GM13977 (cell line): ENCODE results near the gene FRAS1.

Experiments
- DNase-seq: peaks from one replicate; pipeline ENCODE4 v3.0.0; 2012; ENCODE audit warnings: low spot score
- CTCF ChIP-seq: IDR thresholded peaks from 2 replicates; pipeline ENCODE4 v1.5.1; 2012; ENCODE audit warnings: mild to moderate bottlenecking, control low read depth; ENCODE audit not compliant: insufficient read depth; ENCODE audit errors: extremely low read depth, missing control alignments
- in situ Hi-C: fragments of 300-500 bp; cut with MboI; formaldehyde crosslinking; loops from one replicate; pipeline ENCODE4 v1.12.0; 2022; ENCODE audit warnings: low sequenced_read_pairs, low pct_unique_long_range_greater_than_20kb, mixed read lengths, inconsistent platforms; ENCODE audit not compliant: unreplicated experiment

The FRAS1 gene

GRCh38 chr4:78519962-78520361, 462.8 kb downstream of the FRAS1 start:
- no peak for TF ChIP-seq CTCF
- DNase-seq, result no peak
- in situ Hi-C loops, result no loop called here

GRCh38 chr4:78520808-78521226, 463.7 kb downstream of the FRAS1 start:
- DNase-seq, result no peak
- in situ Hi-C loops, result no loop called here
- TF ChIP-seq CTCF, result no peak

GRCh38 chr4:78524009-78524408, 466.9 kb downstream of the FRAS1 start:
- in situ Hi-C loops, result no loop called here
- no peak for TF ChIP-seq CTCF
- DNase-seq, result no peak

GRCh38 chr4:78525559-78525958, 468.4 kb downstream of the FRAS1 start:
- no peak for DNase-seq
- no peak for TF ChIP-seq CTCF
- in situ Hi-C loops, result no loop called here

GRCh38 chr4:78527103-78527502, 470.0 kb downstream of the FRAS1 start:
- TF ChIP-seq CTCF, result no peak
- in situ Hi-C loops, result no loop called here

GRCh38 chr4:78527555-78527954, 470.4 kb downstream of the FRAS1 start:
- in situ Hi-C loops, result no loop called here
- no peak for TF ChIP-seq CTCF
- no peak for DNase-seq

More at GRCh38 chr4:78527103-78527502, 470.0 kb downstream of the FRAS1 start:
- DNase-seq, result no peak

GRCh38 chr4:78528327-78528726, 471.2 kb downstream of the FRAS1 start:
- TF ChIP-seq CTCF, result no peak
- in situ Hi-C loops, result no loop called here
- DNase-seq, result no peak
